Stimulated activated CD4-positive, alpha-beta T cell treated with anti-CD3 and anti-CD28 coated beads, Interleukin-2, amount 100 ng/mL, for 48 hours (primary cell): ENCODE results near the gene EMCN.
"Not testable (repeated sequence)": the region's sequence is repeated elsewhere in the genome, so short reads cannot be mapped to it uniquely, and the experiment has no call there.

Source experiments
- DNase-seq, 2 donors: peaks; one replicate each; pipeline ENCODE4 v3.0.0-alpha.2; 2020

The EMCN gene

DNA sequence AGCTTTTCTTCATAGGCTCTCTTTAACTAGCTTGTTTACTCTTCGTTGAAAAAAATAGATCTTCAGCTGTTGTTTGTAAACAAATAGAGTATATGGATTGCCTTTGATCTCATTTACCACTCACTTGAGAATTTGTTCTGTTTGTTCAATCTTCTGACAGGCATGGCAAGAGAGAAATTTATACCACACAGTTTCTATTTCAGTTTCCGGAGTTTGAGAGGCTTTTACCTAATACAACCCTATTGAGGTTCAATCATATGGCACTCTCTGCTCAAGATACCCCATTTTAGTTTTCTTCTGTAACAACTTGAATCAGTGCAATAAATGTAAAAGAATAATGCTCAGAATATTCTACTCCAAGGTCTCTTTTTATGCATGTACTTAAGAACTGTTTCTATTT lies 148.0 kb downstream of the EMCN start:
- no peak for DNase-seq

GRCh38 chr4:100367451-100367850 lies 150.4 kb downstream of the EMCN start:
- DNase-seq = no peak

DNA sequence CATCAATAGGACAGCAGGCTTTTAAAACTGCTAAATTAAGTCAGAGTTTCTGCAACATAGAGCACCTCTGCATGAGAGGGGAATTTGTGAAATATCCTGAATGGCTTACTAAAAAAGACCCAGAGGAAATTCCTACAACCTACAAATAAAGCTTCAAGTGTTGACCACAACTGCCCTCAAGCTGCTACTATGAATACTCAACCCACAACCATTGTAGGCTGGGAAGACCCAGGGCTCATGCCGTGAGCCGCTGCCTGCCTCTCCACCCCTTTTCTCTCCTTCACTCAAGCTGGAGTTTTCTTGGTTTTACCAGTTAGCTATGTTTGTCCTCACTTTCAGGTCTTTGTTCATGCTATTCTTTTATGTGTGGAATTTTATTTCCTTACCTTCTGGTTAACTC lies 151.6 kb downstream of the EMCN start:
- DNase-seq = no peak

DNA sequence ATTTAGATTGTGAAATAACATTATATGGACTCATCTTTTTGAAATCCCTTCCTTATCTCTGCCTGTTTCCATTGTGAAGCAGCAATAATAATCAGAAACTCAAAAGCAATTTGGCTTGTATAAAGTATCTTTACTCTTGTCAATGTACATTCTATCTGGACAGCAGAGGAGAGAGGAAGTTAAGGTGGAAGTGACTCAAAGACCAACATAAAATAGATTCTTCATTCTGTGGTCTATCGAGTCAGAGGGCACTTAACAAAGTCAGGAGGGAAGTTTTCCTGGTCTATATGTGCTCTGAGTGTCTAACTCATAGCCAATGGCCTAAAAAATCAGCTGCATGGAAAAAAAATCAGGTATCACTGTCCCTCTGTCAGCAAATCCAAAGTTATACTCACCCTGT lies 155.5 kb downstream of the EMCN start:
- no peak for DNase-seq

- DNase-seq = no peak
Observed at GRCh38 chr4:100361336-100361735, 156.5 kb downstream of the EMCN start.

DNA sequence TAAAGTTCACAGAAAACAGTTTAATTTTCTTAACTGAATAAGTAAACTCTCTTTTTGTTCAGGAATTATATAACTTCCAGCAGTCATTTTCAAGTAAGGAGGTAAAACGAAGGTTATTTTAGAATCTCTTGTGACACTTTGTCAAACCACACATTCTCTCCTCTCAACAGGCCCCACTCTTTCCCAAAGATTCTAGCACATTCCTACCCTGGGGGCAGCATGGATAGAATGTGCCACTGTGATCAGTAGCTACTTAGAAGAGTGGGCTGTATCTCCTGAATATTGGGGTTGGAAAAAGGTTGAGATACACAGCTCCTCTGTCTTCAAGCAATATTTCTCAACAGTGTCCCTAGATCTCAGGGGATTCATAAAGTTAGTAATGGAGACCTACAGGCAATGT lies 157.6 kb downstream of the EMCN start:
- DNase-seq = no peak

GRCh38 chr4:100359441-100359840 lies 158.4 kb downstream of the EMCN start:
- DNase-seq = no peak

DNA sequence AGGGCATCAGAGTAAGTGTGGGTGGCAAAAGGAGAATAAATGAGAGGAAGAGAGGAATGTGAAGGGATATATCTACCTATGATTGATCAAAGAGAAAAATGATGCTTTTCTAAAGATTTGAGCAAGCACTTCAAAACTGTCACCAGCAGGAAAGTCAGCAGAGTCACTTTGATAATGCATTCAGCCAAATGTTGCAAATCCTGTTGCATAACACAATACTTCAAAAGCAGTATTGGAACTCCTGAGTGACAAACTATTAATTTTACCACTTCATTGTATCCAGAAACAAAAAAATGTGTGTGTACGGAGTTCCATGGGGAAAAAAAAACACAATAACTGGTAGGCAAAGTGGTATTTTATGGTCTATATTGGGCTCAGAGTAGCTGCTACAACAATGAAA lies 160.3 kb downstream of the EMCN start:
- DNase-seq = no peak

DNA sequence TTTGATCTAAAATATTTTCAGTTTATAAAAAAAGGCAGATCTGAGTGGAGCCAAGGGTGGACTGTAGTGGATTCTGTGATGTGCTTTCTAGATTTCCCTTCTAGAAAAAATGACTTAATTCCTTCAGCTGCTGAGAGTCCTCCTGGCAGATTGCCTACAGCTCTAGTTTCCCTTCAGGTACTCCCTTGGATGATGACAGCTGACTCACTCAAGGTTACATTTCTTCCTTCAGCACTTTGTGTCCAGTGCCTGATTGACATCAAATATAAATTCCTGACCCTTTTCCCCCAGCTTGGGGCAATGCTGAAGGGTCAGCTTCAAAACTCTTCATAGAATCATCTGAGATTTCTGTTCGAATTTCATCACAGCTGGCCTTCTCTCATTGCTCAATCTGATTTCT lies 161.7 kb downstream of the EMCN start:
- DNase-seq = no peak

GRCh38 chr4:100352352-100352751 lies 165.5 kb downstream of the EMCN start:
- not testable (repeated sequence) for DNase-seq

DNA sequence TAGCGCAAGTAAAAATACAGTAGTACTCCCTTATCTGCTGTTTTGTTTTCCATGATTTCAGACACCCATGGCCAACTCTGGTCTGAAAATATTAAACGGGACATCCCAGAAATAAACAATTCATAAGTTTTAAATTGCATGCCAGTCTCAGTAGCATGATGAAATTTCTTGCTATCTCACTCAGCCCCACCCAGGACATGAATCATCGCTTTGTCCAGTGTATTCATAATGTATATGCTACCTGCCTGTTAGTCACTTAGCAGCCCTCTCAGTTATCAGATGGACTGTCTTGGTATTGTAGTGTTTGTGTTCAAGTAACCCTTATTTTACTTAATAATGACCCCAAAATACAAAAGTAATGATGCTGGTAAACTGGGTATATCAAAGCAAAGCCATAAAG lies 169.3 kb downstream of the EMCN start:
- DNase-seq = no peak

DNA sequence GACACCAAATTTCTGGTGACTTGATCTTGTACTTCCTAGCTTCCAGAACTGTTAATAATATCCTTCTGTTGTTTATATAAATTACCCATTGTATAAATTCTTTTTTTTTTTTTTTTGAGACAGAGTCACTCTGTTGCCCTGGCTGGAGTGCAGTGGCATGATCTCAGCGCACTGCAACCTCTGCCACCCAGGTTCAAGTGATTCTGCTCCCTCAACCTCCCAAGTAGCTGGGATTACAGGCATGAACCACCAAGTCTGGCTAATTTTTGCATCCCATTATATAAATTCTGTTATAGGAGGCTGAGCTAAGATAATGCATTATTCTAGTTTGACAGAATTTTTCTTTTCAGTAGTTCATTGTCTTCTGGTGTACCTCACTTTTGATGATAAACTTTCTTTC lies 170.6 kb downstream of the EMCN start:
- DNase-seq = no peak

GRCh38 chr4:100345585-100345984 lies 172.2 kb downstream of the EMCN start:
- DNase-seq = no peak
